NT2/D1 (cell line): Measurements from ENCODE around the gene TNS1.

Source experiments
- YY1 ChIP-seq: IDR thresholded peaks from 2 replicates; pipeline ENCODE4 v1.6.1; 2011; ENCODE audit not compliant: insufficient read length, insufficient read depth
- ZNF274 ChIP-seq: IDR thresholded peaks from 2 replicates; pipeline ENCODE4 v1.6.1; 2011; ENCODE audit warnings: mild to moderate bottlenecking, low read depth, low read length

GRCh38 chr2:217833439-217833838 is 169.4 kb downstream of the TNS1 start:
- TF ChIP-seq ZNF274 (no peak), YY1 (no peak)
